GM19035 (cell line): Measurements from ENCODE around the gene CCDC97.
A peak's percentile ranks its signal among the peaks of the same experiment; 100 is the strongest.
"Not testable (repeated sequence)": the region's sequence is repeated elsewhere in the genome, so short reads cannot be mapped to it uniquely, and the experiment has no call there.

ENCODE experiments used
- ATAC-seq: cut with Tn5 transposase; IDR thresholded peaks from one replicate; pipeline ENCODE4 v1.9.1; 2021; ENCODE audit not compliant: unreplicated experiment

CCDC97 gene

GRCh38 chr19:41332000-41332399 is 22.0 kb downstream of the CCDC97 start:
- ATAC-seq, result no peak

GRCh38 chr19:41332468-41332867 is 22.5 kb downstream of the CCDC97 start:
- no peak for ATAC-seq

GRCh38 chr19:41334793-41335192 is 24.8 kb downstream of the CCDC97 start:
- ATAC-seq, result no peak

- no peak for ATAC-seq
Measured at GRCh38 chr19:41335467-41335866, 25.5 kb downstream of the CCDC97 start.

- no peak for ATAC-seq
Measured at GRCh38 chr19:41339936-41340335, 30.0 kb downstream of the CCDC97 start.

- ATAC-seq, result no peak
Measured at GRCh38 chr19:41341669-41342490, 31.9 kb downstream of the CCDC97 start.

- ATAC-seq, result no peak
Measured at GRCh38 chr19:41344162-41344561, 34.2 kb downstream of the CCDC97 start.

- not testable (repeated sequence) for ATAC-seq
Measured at GRCh38 chr19:41346916-41347315, 36.9 kb downstream of the CCDC97 start.

GRCh38 chr19:41350735-41351338 is 40.9 kb downstream of the CCDC97 start:
- no peak for ATAC-seq

GRCh38 chr19:41351339-41352245 is 41.6 kb downstream of the CCDC97 start:
- ATAC-seq, result peak; percentile 47

GRCh38 chr19:41352279-41352608 is 42.3 kb downstream of the CCDC97 start:
- ATAC-seq, result no peak

- ATAC-seq, result no peak
Measured at GRCh38 chr19:41352609-41353465, 42.9 kb downstream of the CCDC97 start.

GRCh38 chr19:41353466-41354342 is 43.7 kb downstream of the CCDC97 start, which contains the start of gene TGFB1:
TSS of gene TGFB1 (minus strand) at chr19:41353922. CDS start at chr19:41353044, 878 bp downstream.
- ATAC-seq, result peak; percentile 46

GRCh38 chr19:41354343-41354953 is 44.5 kb downstream of the CCDC97 start:
- ATAC-seq, result no peak

GRCh38 chr19:41355035-41355434 is 45.1 kb downstream of the CCDC97 start:
- ATAC-seq, result no peak

GRCh38 chr19:41355802-41356201 is 45.8 kb downstream of the CCDC97 start:
- ATAC-seq, result no peak

GRCh38 chr19:41356984-41357739 is 47.2 kb downstream of the CCDC97 start:
- ATAC-seq, result no peak

GRCh38 chr19:41357746-41358145 is 47.8 kb downstream of the CCDC97 start:
- no peak for ATAC-seq
